Measurements from ENCODE around the gene LDAH.

DNA sequence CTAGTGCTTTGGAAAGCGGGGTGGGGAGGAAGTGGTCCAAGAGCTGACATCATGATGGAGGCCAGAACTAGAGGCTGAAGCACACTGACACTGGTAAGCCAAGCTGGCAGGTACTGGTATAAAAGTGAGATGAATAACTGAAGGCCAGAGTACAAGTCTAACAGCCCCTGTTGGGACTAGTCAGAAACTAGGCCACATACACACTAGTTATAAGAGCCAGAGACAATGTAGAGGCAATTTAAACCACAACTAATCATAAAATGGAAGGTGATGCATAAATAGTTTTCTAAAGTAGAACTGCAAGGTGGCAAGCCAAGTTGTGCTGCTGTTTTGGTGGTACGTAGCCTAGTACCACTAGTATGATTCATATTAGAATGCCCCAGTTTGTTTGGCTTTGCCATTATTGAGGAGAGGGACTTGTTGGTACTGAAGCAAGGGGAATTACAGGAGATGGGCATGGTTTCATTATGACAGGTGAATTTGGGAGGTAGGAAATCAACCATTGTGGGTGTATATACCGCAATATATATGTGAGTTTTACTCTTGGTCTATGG, 98.3 kb downstream of the LDAH start:
- TF ChIP-seq, protein P1, sequence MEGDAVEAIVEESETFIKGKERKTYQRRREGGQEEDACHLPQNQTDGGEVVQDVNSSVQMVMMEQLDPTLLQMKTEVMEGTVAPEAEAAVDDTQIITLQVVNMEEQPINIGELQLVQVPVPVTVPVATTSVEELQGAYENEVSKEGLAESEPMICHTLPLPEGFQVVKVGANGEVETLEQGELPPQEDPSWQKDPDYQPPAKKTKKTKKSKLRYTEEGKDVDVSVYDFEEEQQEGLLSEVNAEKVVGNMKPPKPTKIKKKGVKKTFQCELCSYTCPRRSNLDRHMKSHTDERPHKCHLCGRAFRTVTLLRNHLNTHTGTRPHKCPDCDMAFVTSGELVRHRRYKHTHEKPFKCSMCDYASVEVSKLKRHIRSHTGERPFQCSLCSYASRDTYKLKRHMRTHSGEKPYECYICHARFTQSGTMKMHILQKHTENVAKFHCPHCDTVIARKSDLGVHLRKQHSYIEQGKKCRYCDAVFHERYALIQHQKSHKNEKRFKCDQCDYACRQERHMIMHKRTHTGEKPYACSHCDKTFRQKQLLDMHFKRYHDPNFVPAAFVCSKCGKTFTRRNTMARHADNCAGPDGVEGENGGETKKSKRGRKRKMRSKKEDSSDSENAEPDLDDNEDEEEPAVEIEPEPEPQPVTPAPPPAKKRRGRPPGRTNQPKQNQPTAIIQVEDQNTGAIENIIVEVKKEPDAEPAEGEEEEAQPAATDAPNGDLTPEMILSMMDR (IDR thresholded peaks at IDR 0.05) = no peak
- no peak for TF ChIP-seq ZFX (IDR thresholded peaks at IDR 0.05; ENCODE audit: borderline replicate concordance)
